ENCODE data around the gene SHOC1.

Gene SHOC1

GRCh38 chr9:111839387-111839786 lies 44.6 kb upstream of the SHOC1 start:
- no peak overlapping the region for H3K4me3 ChIP-seq (ENCODE audit: low read depth, low read length)
- TF ChIP-seq POLR2A (IDR thresholded peaks at IDR 0.05; ENCODE audit: extremely low read depth, insufficient read length) (no peak), MYC (IDR thresholded peaks at IDR 0.05; ENCODE audit: low read depth, low read length) (no peak), CTCF (IDR thresholded peaks at IDR 0.05; ENCODE audit: low read depth, low read length) (no peak), MAX (IDR thresholded peaks at IDR 0.05; ENCODE audit: low read depth, low read length) (no peak)
- peak; percentile 49 for DNase-seq (ENCODE audit: low read depth)

GRCh38 chr9:111838439-111838838 lies 43.7 kb upstream of the SHOC1 start:
- no peak for TF ChIP-seq MYC (IDR thresholded peaks at IDR 0.05; ENCODE audit: low read depth, low read length)
- TF ChIP-seq CTCF (IDR thresholded peaks at IDR 0.05; ENCODE audit: low read depth, low read length) = no peak
- TF ChIP-seq POLR2A (IDR thresholded peaks at IDR 0.05; ENCODE audit: extremely low read depth, insufficient read length) = no peak
- no peak for TF ChIP-seq MAX (IDR thresholded peaks at IDR 0.05; ENCODE audit: low read depth, low read length)
- no peak overlapping the region for H3K4me3 ChIP-seq (ENCODE audit: low read depth, low read length)
- DNase-seq (ENCODE audit: low read depth) = no peak

GRCh38 chr9:111836311-111836710 lies 41.6 kb upstream of the SHOC1 start:
- no peak for DNase-seq (ENCODE audit: low read depth)
- TF ChIP-seq MYC (IDR thresholded peaks at IDR 0.05; ENCODE audit: low read depth, low read length) (no peak), CTCF (IDR thresholded peaks at IDR 0.05; ENCODE audit: low read depth, low read length) (no peak), POLR2A (IDR thresholded peaks at IDR 0.05; ENCODE audit: extremely low read depth, insufficient read length) (no peak), MAX (IDR thresholded peaks at IDR 0.05; ENCODE audit: low read depth, low read length) (no peak)
- H3K4me3 ChIP-seq (ENCODE audit: low read depth, low read length) = no peak overlapping the region

- no peak for DNase-seq (ENCODE audit: low read depth)
- no peak overlapping the region for H3K4me3 ChIP-seq (ENCODE audit: low read depth, low read length)
These were observed 39.2 kb upstream of the SHOC1 start for GRCh38 chr9:111833941-111834340.

GRCh38 chr9:111832449-111832848 lies 37.7 kb upstream of the SHOC1 start:
- no peak overlapping the region for H3K4me3 ChIP-seq (ENCODE audit: low read depth, low read length)
- TF ChIP-seq MAX (IDR thresholded peaks at IDR 0.05; ENCODE audit: low read depth, low read length) = no peak
- TF ChIP-seq POLR2A (IDR thresholded peaks at IDR 0.05; ENCODE audit: extremely low read depth, insufficient read length) = no peak
- no peak for TF ChIP-seq MYC (IDR thresholded peaks at IDR 0.05; ENCODE audit: low read depth, low read length)
- TF ChIP-seq CTCF (IDR thresholded peaks at IDR 0.05; ENCODE audit: low read depth, low read length) = no peak
- no peak for DNase-seq (ENCODE audit: low read depth)

More at GRCh38 chr9:111833941-111834340, 39.2 kb upstream of the SHOC1 start:
- TF ChIP-seq POLR2A (IDR thresholded peaks at IDR 0.05; ENCODE audit: extremely low read depth, insufficient read length) (no peak), MYC (IDR thresholded peaks at IDR 0.05; ENCODE audit: low read depth, low read length) (no peak), MAX (IDR thresholded peaks at IDR 0.05; ENCODE audit: low read depth, low read length) (no peak), CTCF (IDR thresholded peaks at IDR 0.05; ENCODE audit: low read depth, low read length) (no peak)

All from NB4 (cell line).